GM21447 (cell line): Measurements from ENCODE around the gene WFDC5.
"Not testable (repeated sequence)": the region's sequence is repeated elsewhere in the genome, so short reads cannot be mapped to it uniquely, and the experiment has no call there.

Source experiments
- ATAC-seq: cut with Tn5 transposase; IDR thresholded peaks from one replicate; pipeline ENCODE4 v1.9.1; 2021; ENCODE audit not compliant: unreplicated experiment

WFDC5 gene

GRCh38 chr20:45090481-45090880 is 24.5 kb downstream of the WFDC5 start:
- no peak for ATAC-seq

GRCh38 chr20:45088247-45088646 is 26.7 kb downstream of the WFDC5 start:
- ATAC-seq = no peak

- no peak for ATAC-seq
These were observed 27.2 kb downstream of the WFDC5 start for GRCh38 chr20:45087814-45088213.

- ATAC-seq = no peak
These were observed 27.7 kb downstream of the WFDC5 start for GRCh38 chr20:45087097-45087790.

GRCh38 chr20:45085867-45086266 is 29.1 kb downstream of the WFDC5 start:
- no peak for ATAC-seq

- no peak for ATAC-seq
These were observed 29.7 kb downstream of the WFDC5 start for GRCh38 chr20:45085289-45085688.

GRCh38 chr20:45083127-45083526 is 31.8 kb downstream of the WFDC5 start:
- no peak for ATAC-seq

- no peak for ATAC-seq
These were observed 32.5 kb downstream of the WFDC5 start for GRCh38 chr20:45082468-45082867.

- no peak for ATAC-seq
These were observed 33.9 kb downstream of the WFDC5 start for GRCh38 chr20:45080867-45081624.

GRCh38 chr20:45077559-45077958 is 37.4 kb downstream of the WFDC5 start:
- ATAC-seq = no peak

GRCh38 chr20:45073221-45073620 is 41.8 kb downstream of the WFDC5 start:
- no peak for ATAC-seq

- ATAC-seq = no peak
These were observed 42.9 kb downstream of the WFDC5 start for GRCh38 chr20:45072066-45072465.

GRCh38 chr20:45070932-45071632 is 43.9 kb downstream of the WFDC5 start:
- no peak for ATAC-seq

GRCh38 chr20:45069261-45069660 is 45.7 kb downstream of the WFDC5 start:
- no peak for ATAC-seq

GRCh38 chr20:45067558-45067957 is 47.4 kb downstream of the WFDC5 start:
- no peak for ATAC-seq

- ATAC-seq = no peak
These were observed 47.9 kb downstream of the WFDC5 start for GRCh38 chr20:45067087-45067486.

- ATAC-seq = no peak
These were observed 48.6 kb downstream of the WFDC5 start for GRCh38 chr20:45066372-45066771.

- ATAC-seq = no peak
These were observed 50.2 kb downstream of the WFDC5 start for GRCh38 chr20:45064812-45065211.

GRCh38 chr20:45063107-45063506 is 51.9 kb downstream of the WFDC5 start:
- ATAC-seq = not testable (repeated sequence)

- ATAC-seq = no peak
These were observed 53.7 kb downstream of the WFDC5 start for GRCh38 chr20:45061244-45061643.

- ATAC-seq = no peak
These were observed 54.7 kb downstream of the WFDC5 start for GRCh38 chr20:45060294-45060693.
